ENCODE measurements around the gene MEDAG.
"Not testable (repeated sequence)": the region's sequence is repeated elsewhere in the genome, so short reads cannot be mapped to it uniquely, and the experiment has no call there.

Gene MEDAG

GRCh38 chr13:30927188-30927587 is 21.1 kb downstream of the MEDAG start:
- 91% methylated on average over 3 of the region's 3 CpGs for WGBS
- peak overlapping the region; percentile 8 for H3K27ac ChIP-seq (ENCODE audit: low read length, poor library complexity, severe bottlenecking)
- not testable (repeated sequence) for H2BK120ac ChIP-seq (ENCODE audit: low read depth, low read length); H2BK12ac ChIP-seq (ENCODE audit: low read length in 2 of 2); H2AFZ ChIP-seq (ENCODE audit: low read depth, low read length); H3K4me3 ChIP-seq (ENCODE audit: insufficient read depth in 1 of 2, low read depth in 1 of 2, low read length in 2 of 2); H3K4me2 ChIP-seq (ENCODE audit: low read length, poor library complexity, severe bottlenecking); H2BK5ac ChIP-seq (ENCODE audit: low read depth, low read length, poor library complexity, severe bottlenecking); H3K9me3 ChIP-seq (ENCODE audit: control insufficient read depth, low read length); H3K23ac ChIP-seq (ENCODE audit: low read length in 2 of 2); H3K4me1 ChIP-seq (ENCODE audit: control insufficient read depth, insufficient read depth, low read depth, low read length); H3K4ac ChIP-seq (ENCODE audit: low read depth in 1 of 2, low read length in 2 of 2); H2AK5ac ChIP-seq (ENCODE audit: low read length, severe bottlenecking); H4K8ac ChIP-seq (ENCODE audit: low read length); H3K9ac ChIP-seq (ENCODE audit: low read length); H3K14ac ChIP-seq (ENCODE audit: low read length in 2 of 2); H2BK15ac ChIP-seq (ENCODE audit: low read depth, poor library complexity, severe bottlenecking); H3K27me3 ChIP-seq (ENCODE audit: control insufficient read depth in 1 of 2, insufficient read depth in 1 of 2, low read length in 2 of 2); H4K91ac ChIP-seq (ENCODE audit: low read length); H3K79me1 ChIP-seq (replicated peaks; ENCODE audit: low read length, poor library complexity, severe bottlenecking); H3K18ac ChIP-seq (ENCODE audit: low read depth in 1 of 2, low read length in 2 of 2)
- H3K36me3 ChIP-seq (ENCODE audit: control insufficient read depth in 1 of 2, insufficient read depth in 2 of 2, low read depth in 1 of 2, low read length in 2 of 2), result peaks cover 0 to 42% of the 10 kb centered on the region in 2 experiments
- DNase-seq, result peak; percentile 28

GRCh38 chr13:30927595-30927994 is 21.5 kb downstream of the MEDAG start:
- WGBS, result no CpG with 5 or more reads among the region's 1 CpG
- H4K8ac ChIP-seq (ENCODE audit: low read length), result no peak overlapping the region
- H2AK5ac ChIP-seq (ENCODE audit: low read length, severe bottlenecking), result no peak overlapping the region

GRCh38 chr13:30928978-30929377 is 22.9 kb downstream of the MEDAG start:
- no peak overlapping the region for H4K8ac ChIP-seq (ENCODE audit: low read length)
- no peak overlapping the region for H3K14ac ChIP-seq (ENCODE audit: low read length in 2 of 2)
- no peak overlapping the region for H2BK15ac ChIP-seq (ENCODE audit: low read depth, poor library complexity, severe bottlenecking)
- no peaks in the 10 kb centered on the region for H3K9me3 ChIP-seq (ENCODE audit: control insufficient read depth, low read length)
- H2BK5ac ChIP-seq (ENCODE audit: low read depth, low read length, poor library complexity, severe bottlenecking), result no peak overlapping the region
- peaks cover 5% of the 10 kb centered on the region for H3K4me1 ChIP-seq (ENCODE audit: control insufficient read depth, insufficient read depth, low read depth, low read length)
- no peak overlapping the region for H2BK120ac ChIP-seq (ENCODE audit: low read depth, low read length)
- H2BK12ac ChIP-seq (ENCODE audit: low read length in 2 of 2), result no peak overlapping the region
- no peaks in the 10 kb centered on the region for H3K79me1 ChIP-seq (replicated peaks; ENCODE audit: low read length, poor library complexity, severe bottlenecking)
- H2AK5ac ChIP-seq (ENCODE audit: low read length, severe bottlenecking), result no peak overlapping the region
- no peak overlapping the region for H3K27ac ChIP-seq (ENCODE audit: low read length, poor library complexity, severe bottlenecking)
- H4K91ac ChIP-seq (ENCODE audit: low read length), result no peak overlapping the region
- peak overlapping the region in 1 of 2 experiments; percentile 34 for H3K18ac ChIP-seq (ENCODE audit: low read depth in 1 of 2, low read length in 2 of 2)
- WGBS, result 84% methylated on average over 5 of the region's 5 CpGs
- DNase-seq, result no peak
- H3K36me3 ChIP-seq (ENCODE audit: control insufficient read depth in 1 of 2, insufficient read depth in 2 of 2, low read depth in 1 of 2, low read length in 2 of 2), result peaks cover 0 to 24% of the 10 kb centered on the region in 2 experiments
- H3K4ac ChIP-seq (ENCODE audit: low read depth in 1 of 2, low read length in 2 of 2), result no peak overlapping the region
- H3K4me3 ChIP-seq (ENCODE audit: insufficient read depth in 1 of 2, low read depth in 1 of 2, low read length in 2 of 2), result no peak overlapping the region
- no peak overlapping the region for H3K9ac ChIP-seq (ENCODE audit: low read length)
- peaks cover 13 to 19% of the 10 kb centered on the region in 2 experiments for H3K27me3 ChIP-seq (ENCODE audit: control insufficient read depth in 1 of 2, insufficient read depth in 1 of 2, low read length in 2 of 2)
- no peak overlapping the region for H3K4me2 ChIP-seq (ENCODE audit: low read length, poor library complexity, severe bottlenecking)
- no peak overlapping the region for H3K23ac ChIP-seq (ENCODE audit: low read length in 2 of 2)
- no peak overlapping the region for H2AFZ ChIP-seq (ENCODE audit: low read depth, low read length)

More at GRCh38 chr13:30927595-30927994, 21.5 kb downstream of the MEDAG start:
- Histone ChIP-seq H3K23ac (ENCODE audit: low read length in 2 of 2) (no peak overlapping the region), H3K79me1 (replicated peaks; ENCODE audit: low read length, poor library complexity, severe bottlenecking) (no peaks in the 10 kb centered on the region), H2BK120ac (ENCODE audit: low read depth, low read length) (no peak overlapping the region), H2BK5ac (ENCODE audit: low read depth, low read length, poor library complexity, severe bottlenecking) (no peak overlapping the region), H2BK15ac (ENCODE audit: low read depth, poor library complexity, severe bottlenecking) (no peak overlapping the region), H3K27ac (ENCODE audit: low read length, poor library complexity, severe bottlenecking) (no peak overlapping the region), H3K4ac (ENCODE audit: low read depth in 1 of 2, low read length in 2 of 2) (no peak overlapping the region), H3K9me3 (ENCODE audit: control insufficient read depth, low read length) (no peaks in the 10 kb centered on the region), H4K91ac (ENCODE audit: low read length) (no peak overlapping the region), H3K36me3 (ENCODE audit: control insufficient read depth in 1 of 2, insufficient read depth in 2 of 2, low read depth in 1 of 2, low read length in 2 of 2) (peaks cover 0 to 38% of the 10 kb centered on the region in 2 experiments), H2AFZ (ENCODE audit: low read depth, low read length) (no peak overlapping the region), H3K4me3 (ENCODE audit: insufficient read depth in 1 of 2, low read depth in 1 of 2, low read length in 2 of 2) (no peak overlapping the region), H3K4me2 (ENCODE audit: low read length, poor library complexity, severe bottlenecking) (no peak overlapping the region), H2BK12ac (ENCODE audit: low read length in 2 of 2) (no peak overlapping the region), H3K9ac (ENCODE audit: low read length) (no peak overlapping the region), H3K27me3 (ENCODE audit: control insufficient read depth in 1 of 2, insufficient read depth in 1 of 2, low read length in 2 of 2) (peaks cover 6 to 12% of the 10 kb centered on the region in 2 experiments), H3K18ac (ENCODE audit: low read depth in 1 of 2, low read length in 2 of 2) (peak overlapping the region in 1 of 2 experiments; percentile 43), H3K4me1 (ENCODE audit: control insufficient read depth, insufficient read depth, low read depth, low read length) (peaks cover 7% of the 10 kb centered on the region), H3K14ac (ENCODE audit: low read length in 2 of 2) (no peak overlapping the region)
- DNase-seq, result no peak

- no peaks in the 10 kb centered on the region for H3K79me1 ChIP-seq (replicated peaks; ENCODE audit: low read length, poor library complexity, severe bottlenecking)
- H3K4me3 ChIP-seq (ENCODE audit: insufficient read depth in 1 of 2, low read depth in 1 of 2, low read length in 2 of 2), result no peak within 1 kb of the TSS
- peaks cover 13 to 27% of the 10 kb centered on the region in 2 experiments for H3K27me3 ChIP-seq (ENCODE audit: control insufficient read depth in 1 of 2, insufficient read depth in 1 of 2, low read length in 2 of 2)
- peak within 1 kb of the TSS in 1 of 2 experiments; percentile 21 for H3K18ac ChIP-seq (ENCODE audit: low read depth in 1 of 2, low read length in 2 of 2)
- H4K91ac ChIP-seq (ENCODE audit: low read length), result no peak within 1 kb of the TSS
- peak within 1 kb of the TSS in 1 of 2 experiments; percentile 70 for H3K23ac ChIP-seq (ENCODE audit: low read length in 2 of 2)
- no peak within 1 kb of the TSS for H3K27ac ChIP-seq (ENCODE audit: low read length, poor library complexity, severe bottlenecking)
- peak within 1 kb of the TSS; percentile 71 for H4K8ac ChIP-seq (ENCODE audit: low read length)
- peaks cover 4% of the 10 kb centered on the region for H3K9me3 ChIP-seq (ENCODE audit: control insufficient read depth, low read length)
- H2AFZ ChIP-seq (ENCODE audit: low read depth, low read length), result no peak within 1 kb of the TSS
- H2AK5ac ChIP-seq (ENCODE audit: low read length, severe bottlenecking), result no peak within 1 kb of the TSS
- peak within 1 kb of the TSS; percentile 50 for H3K9ac ChIP-seq (ENCODE audit: low read length)
- H3K4me2 ChIP-seq (ENCODE audit: low read length, poor library complexity, severe bottlenecking), result peak within 1 kb of the TSS; percentile 60
- peak; percentile 47 for DNase-seq
- H3K4ac ChIP-seq (ENCODE audit: low read depth in 1 of 2, low read length in 2 of 2), result no peak within 1 kb of the TSS
- H2BK5ac ChIP-seq (ENCODE audit: low read depth, low read length, poor library complexity, severe bottlenecking), result no peak within 1 kb of the TSS
- H2BK15ac ChIP-seq (ENCODE audit: low read depth, poor library complexity, severe bottlenecking), result peak within 1 kb of the TSS; percentile 73
- WGBS, result 33% methylated on average over 28 of the region's 32 CpGs
- no peaks in the 10 kb centered on the region for H3K36me3 ChIP-seq (ENCODE audit: control insufficient read depth in 1 of 2, insufficient read depth in 2 of 2, low read depth in 1 of 2, low read length in 2 of 2)
- peaks cover 3% of the 10 kb centered on the region for H3K4me1 ChIP-seq (ENCODE audit: control insufficient read depth, insufficient read depth, low read depth, low read length)
- H2BK120ac ChIP-seq (ENCODE audit: low read depth, low read length), result no peak within 1 kb of the TSS
- H3K14ac ChIP-seq (ENCODE audit: low read length in 2 of 2), result no peak within 1 kb of the TSS
- H2BK12ac ChIP-seq (ENCODE audit: low read length in 2 of 2), result peak within 1 kb of the TSS in 1 of 2 experiments; percentile 12
Observed at GRCh38 chr13:30932481-30933353, 26.6 kb downstream of the MEDAG start, which contains the start of gene TEX26. Gene TEX26 (plus strand): TSS chr13:30932656. CDS start chr13:30932716, 60 bp downstream.

Data from mesenchymal stem cell (in vitro differentiated cells and primary cell).